ENCODE measurements around the gene ARHGEF17. TPM values are rescaled to one million over a fixed set of nuclear protein-coding genes. Genes with fewer than 3 reads are reported as not detected.

ARHGEF17 gene
- total RNA-seq, 1 donor from 2014 or later: 19.9 TPM

DNA sequence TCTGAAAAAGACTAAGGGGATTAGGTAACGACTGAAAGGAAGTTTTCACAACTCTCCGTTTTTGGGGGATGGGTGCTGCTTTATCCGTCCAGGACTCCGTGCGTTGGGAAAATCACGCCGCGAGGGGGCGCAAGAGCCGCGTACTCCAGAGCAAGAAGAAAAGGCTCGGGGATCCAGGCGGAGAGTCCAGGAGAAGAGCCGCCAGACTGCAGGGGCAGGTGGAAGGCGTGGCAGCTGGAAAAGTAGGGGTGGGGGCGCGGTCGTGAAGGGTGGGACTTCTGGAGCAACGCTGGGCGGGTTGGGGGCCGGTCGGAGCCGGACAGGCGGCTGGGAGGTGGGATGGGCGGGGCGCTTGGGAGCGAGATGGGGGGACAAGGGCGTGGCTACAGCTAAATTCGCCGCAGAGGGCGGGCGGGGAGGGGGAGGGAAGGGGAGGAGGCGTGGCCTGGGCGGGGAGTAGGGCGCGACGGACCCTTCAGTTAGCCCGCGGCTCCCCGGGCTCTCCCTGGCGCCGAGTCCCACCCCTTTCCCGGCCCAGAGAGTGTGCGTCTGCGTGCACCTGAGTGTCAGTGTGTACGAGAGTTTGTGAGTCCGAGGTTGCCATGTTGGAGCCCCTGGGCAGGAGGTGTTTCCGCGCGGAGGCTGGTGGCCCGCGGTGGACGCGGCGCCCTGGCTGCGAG lies 613 bp upstream of the ARHGEF17 start:
- peak overlapping the region; percentile 96 for H3K27ac ChIP-seq
- no peak for TF ChIP-seq EZH2 (IDR thresholded peaks at IDR 0.05)
- TF ChIP-seq, protein P1, sequence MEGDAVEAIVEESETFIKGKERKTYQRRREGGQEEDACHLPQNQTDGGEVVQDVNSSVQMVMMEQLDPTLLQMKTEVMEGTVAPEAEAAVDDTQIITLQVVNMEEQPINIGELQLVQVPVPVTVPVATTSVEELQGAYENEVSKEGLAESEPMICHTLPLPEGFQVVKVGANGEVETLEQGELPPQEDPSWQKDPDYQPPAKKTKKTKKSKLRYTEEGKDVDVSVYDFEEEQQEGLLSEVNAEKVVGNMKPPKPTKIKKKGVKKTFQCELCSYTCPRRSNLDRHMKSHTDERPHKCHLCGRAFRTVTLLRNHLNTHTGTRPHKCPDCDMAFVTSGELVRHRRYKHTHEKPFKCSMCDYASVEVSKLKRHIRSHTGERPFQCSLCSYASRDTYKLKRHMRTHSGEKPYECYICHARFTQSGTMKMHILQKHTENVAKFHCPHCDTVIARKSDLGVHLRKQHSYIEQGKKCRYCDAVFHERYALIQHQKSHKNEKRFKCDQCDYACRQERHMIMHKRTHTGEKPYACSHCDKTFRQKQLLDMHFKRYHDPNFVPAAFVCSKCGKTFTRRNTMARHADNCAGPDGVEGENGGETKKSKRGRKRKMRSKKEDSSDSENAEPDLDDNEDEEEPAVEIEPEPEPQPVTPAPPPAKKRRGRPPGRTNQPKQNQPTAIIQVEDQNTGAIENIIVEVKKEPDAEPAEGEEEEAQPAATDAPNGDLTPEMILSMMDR (IDR thresholded peaks at IDR 0.05): peak; percentile 92
- no peaks in the 10 kb centered on the region for H3K9me3 ChIP-seq (ENCODE audit: low read depth)
- peaks cover 3% of the 10 kb centered on the region for H3K9me3 Mint-ChIP-seq
- H3K9ac ChIP-seq: no peak overlapping the region
- peaks cover 31% of the 10 kb centered on the region for H3K4me1 ChIP-seq
- H3K27me3 ChIP-seq: peaks cover 2% of the 10 kb centered on the region
- peak overlapping the region; percentile 87 for H3K4me3 Mint-ChIP-seq
- no peaks in the 10 kb centered on the region for H3K36me3 ChIP-seq
- peak overlapping the region; percentile 99 for H3K27ac Mint-ChIP-seq
- peaks cover 36% of the 10 kb centered on the region for H3K4me1 Mint-ChIP-seq
- H4K20me1 ChIP-seq (ENCODE audit: low read depth): peaks cover 37% of the 10 kb centered on the region
- peaks cover 19% of the 10 kb centered on the region for H3F3A ChIP-seq (ENCODE audit: low read depth)
- peak; percentile 99 for DNase-seq (ENCODE audit: low spot score)
- H3K27me3 Mint-ChIP-seq (ENCODE audit: insufficient read depth, low read depth): peaks cover 9% of the 10 kb centered on the region
- peak overlapping the region; percentile 91 for H3K4me3 ChIP-seq
- peaks cover 41% of the 10 kb centered on the region for H3K79me2 ChIP-seq (ENCODE audit: low read depth)
- peaks cover 6% of the 10 kb centered on the region for H3K36me3 Mint-ChIP-seq
- peak overlapping the region; percentile 95 for H3K4me2 ChIP-seq
- H2AFZ ChIP-seq (replicated peaks): peak overlapping the region; percentile 51

DNA sequence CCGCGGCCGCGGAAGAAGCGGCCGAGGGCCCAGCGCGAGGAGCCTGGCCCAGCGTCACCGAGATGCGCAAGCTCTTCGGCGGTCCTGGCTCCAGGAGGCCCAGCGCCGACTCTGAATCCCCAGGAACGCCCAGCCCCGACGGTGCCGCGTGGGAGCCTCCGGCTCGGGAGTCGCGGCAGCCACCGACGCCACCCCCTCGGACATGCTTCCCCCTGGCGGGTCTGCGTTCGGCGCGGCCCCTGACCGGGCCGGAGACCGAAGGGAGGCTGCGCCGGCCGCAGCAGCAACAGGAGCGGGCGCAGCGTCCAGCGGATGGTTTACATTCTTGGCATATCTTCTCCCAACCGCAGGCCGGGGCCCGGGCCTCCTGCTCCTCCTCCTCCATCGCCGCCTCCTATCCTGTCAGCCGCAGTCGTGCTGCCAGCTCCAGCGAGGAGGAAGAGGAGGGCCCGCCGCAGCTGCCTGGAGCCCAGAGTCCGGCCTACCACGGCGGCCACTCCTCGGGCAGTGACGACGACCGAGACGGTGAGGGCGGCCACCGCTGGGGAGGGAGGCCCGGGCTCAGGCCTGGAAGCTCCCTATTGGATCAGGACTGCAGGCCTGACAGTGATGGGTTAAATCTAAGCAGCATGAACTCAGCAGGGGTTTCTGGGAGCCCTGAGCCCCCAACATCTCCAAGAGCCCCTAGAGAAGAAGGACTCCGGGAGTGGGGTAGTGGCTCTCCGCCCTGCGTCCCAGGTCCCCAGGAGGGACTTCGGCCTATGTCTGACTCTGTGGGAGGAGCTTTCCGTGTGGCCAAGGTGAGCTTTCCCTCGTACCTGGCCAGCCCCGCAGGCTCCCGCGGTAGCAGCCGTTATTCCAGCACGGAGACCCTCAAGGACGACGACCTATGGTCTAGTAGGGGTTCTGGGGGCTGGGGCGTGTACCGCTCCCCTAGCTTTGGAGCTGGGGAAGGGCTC lies 1.2 kb downstream of the ARHGEF17 start:
- peaks cover 19% of the 10 kb centered on the region for H3F3A ChIP-seq (ENCODE audit: low read depth)
- TF ChIP-seq, protein P1 (IDR thresholded peaks at IDR 0.05): no peak
- peak overlapping the region; percentile 79 for H3K4me3 Mint-ChIP-seq
- H3K4me3 ChIP-seq: peak overlapping the region; percentile 91
- no peak overlapping the region for H2AFZ ChIP-seq (replicated peaks)
- peak overlapping the region; percentile 65 for H3K9ac ChIP-seq
- peak overlapping the region; percentile 95 for H3K4me2 ChIP-seq
- no peak overlapping the region for H3K27ac ChIP-seq
- H3K36me3 ChIP-seq: no peaks in the 10 kb centered on the region
- no peaks in the 10 kb centered on the region for H3K9me3 ChIP-seq (ENCODE audit: low read depth)
- peaks cover 48% of the 10 kb centered on the region for H3K4me1 ChIP-seq
- H3K27me3 ChIP-seq: peaks cover 2% of the 10 kb centered on the region
- H3K4me1 Mint-ChIP-seq: peaks cover 54% of the 10 kb centered on the region
- H3K79me2 ChIP-seq (ENCODE audit: low read depth): peaks cover 58% of the 10 kb centered on the region
- DNase-seq (ENCODE audit: low spot score): peak; percentile 95
- peaks cover 6% of the 10 kb centered on the region for H3K36me3 Mint-ChIP-seq
- peaks cover 54% of the 10 kb centered on the region for H4K20me1 ChIP-seq (ENCODE audit: low read depth)
- peaks cover 9% of the 10 kb centered on the region for H3K27me3 Mint-ChIP-seq (ENCODE audit: insufficient read depth, low read depth)
- H3K27ac Mint-ChIP-seq: no peak overlapping the region
- peaks cover 3% of the 10 kb centered on the region for H3K9me3 Mint-ChIP-seq

GRCh38 chr11:73310076-73310475 lies 2.0 kb downstream of the ARHGEF17 start:
- Mint-ChIP-seq H3K9me3 (peaks cover 3% of the 10 kb centered on the region), H3K4me1 (peaks cover 62% of the 10 kb centered on the region), H3K27me3 (ENCODE audit: insufficient read depth, low read depth) (peaks cover 9% of the 10 kb centered on the region), H3K36me3 (peaks cover 6% of the 10 kb centered on the region), H3K27ac (no peak overlapping the region), H3K4me3 (peak overlapping the region; percentile 79)
- H3K4me2 ChIP-seq: peak overlapping the region; percentile 95
- peak overlapping the region; percentile 91 for H3K4me3 ChIP-seq
- no peak overlapping the region for H2AFZ ChIP-seq (replicated peaks)
- DNase-seq (ENCODE audit: low spot score): no peak
- H3K9me3 ChIP-seq (ENCODE audit: low read depth): no peaks in the 10 kb centered on the region
- H3K4me1 ChIP-seq: peaks cover 56% of the 10 kb centered on the region
- peaks cover 2% of the 10 kb centered on the region for H3K27me3 ChIP-seq
- H3F3A ChIP-seq (ENCODE audit: low read depth): peaks cover 19% of the 10 kb centered on the region
- no peak overlapping the region for H3K9ac ChIP-seq
- peaks cover 66% of the 10 kb centered on the region for H3K79me2 ChIP-seq (ENCODE audit: low read depth)
- peaks cover 63% of the 10 kb centered on the region for H4K20me1 ChIP-seq (ENCODE audit: low read depth)
- no peaks in the 10 kb centered on the region for H3K36me3 ChIP-seq
- H3K27ac ChIP-seq: no peak overlapping the region
- TF ChIP-seq, protein P1 (IDR thresholded peaks at IDR 0.05): no peak
- TF ChIP-seq EZH2 (IDR thresholded peaks at IDR 0.05) (no peak), EZH2phosphoT487 (IDR thresholded peaks at IDR 0.05) (no peak)

All from neural progenitor cell (in vitro differentiated cells).